Measurements from ENCODE around the gene NLRC5.

GRCh38 chr16:57096192-57096591, 106.8 kb downstream of the NLRC5 start:
- TF ChIP-seq EP300 (IDR thresholded peaks at IDR 0.05) (no peak), CTCF (IDR thresholded peaks at IDR 0.05) (no peak), POLR2A (IDR thresholded peaks at IDR 0.05) (no peak)

All from tibial nerve (tissue), 4 donors.